OCI-LY7 (cell line): Measurements from ENCODE around the gene LACC1. TPM values are rescaled to one million over a fixed set of nuclear protein-coding genes. Genes with fewer than 3 reads are reported as not detected.

Experiments used
- BruUV-seq: library from RNA; stranded (reverse); fragments of 400-500 nt; replicated peaks from 2 replicates; lab custom pipeline; 2021; lab: Mats Ljungman, UMichigan
- CTCF ChIA-PET: fragments of 300-600 bp; sonication (Branson Sonifier 250); formaldehyde crosslinking; loops from one replicate; lab custom pipeline; 2022; ENCODE audit warnings: antibody characterized with exemption; ENCODE audit not compliant: unreplicated experiment; lab: Charles Lee
- POLR2A ChIA-PET: fragments of 300-600 bp; sonication (Branson Sonifier 250); formaldehyde crosslinking; loops from one replicate; lab custom pipeline; 2022; ENCODE audit warnings: antibody characterized with exemption; lab: Charles Lee
- DNase-seq: peaks from one replicate; pipeline ENCODE4 v3.0.0-alpha.2; 2015; ENCODE audit warnings: low spot score
- H2AFZ ChIP-seq: fragments of 200-600 bp; sonication (generic), shearing (Covaris generic); 2 replicates; pipeline ENCODE4 v1.6.1; 2014; ENCODE audit warnings: mild to moderate bottlenecking, antibody characterized with exemption, low read length, moderate library complexity
- H3K27ac ChIP-seq: fragments of 200-600 bp; sonication (generic); 2 replicates; pipeline ENCODE4 v1.5.1; 2014; ENCODE audit warnings: mixed run types, low read depth, mild to moderate bottlenecking, moderate library complexity, low read length, inconsistent platforms; ENCODE audit not compliant: poor library complexity, severe bottlenecking
- H3K36me3 ChIP-seq: fragments of 200-600 bp; sonication (generic); 2 replicates; pipeline ENCODE4 v1.6.1; 2014; ENCODE audit warnings: mild to moderate bottlenecking, antibody characterized with exemption, low read length, moderate library complexity, mixed read lengths; ENCODE audit not compliant: insufficient read depth
- H3K4me1 ChIP-seq: fragments of 200-600 bp; sonication (generic); 2 replicates; pipeline ENCODE4 v1.5.1; 2014; ENCODE audit warnings: mild to moderate bottlenecking, low read length; ENCODE audit not compliant: insufficient read depth, poor library complexity, severe bottlenecking
- H3K4me2 ChIP-seq: fragments of 200-600 bp; sonication (generic); 2 replicates; pipeline ENCODE4 v1.6.1; 2014; ENCODE audit warnings: mild to moderate bottlenecking, low read length
- H3K4me3 ChIP-seq: fragments of 200-600 bp; sonication (generic); 2 replicates; pipeline ENCODE4 v1.5.1; 2014; ENCODE audit warnings: mild to moderate bottlenecking, low read depth, low read length; ENCODE audit not compliant: poor library complexity, severe bottlenecking
- H3K79me2 ChIP-seq: fragments of 200-600 bp; sonication (generic); 2 replicates; pipeline ENCODE4 v1.6.1; 2016; ENCODE audit warnings: low read depth, mild to moderate bottlenecking, low read length, moderate library complexity, mixed read lengths; ENCODE audit not compliant: insufficient read depth
- H3K9me2 ChIP-seq: fragments of 200-600 bp; sonication (generic); 2 replicates; pipeline ENCODE4 v1.6.1; 2016; ENCODE audit warnings: mild to moderate bottlenecking, low read length, mixed read lengths; ENCODE audit not compliant: insufficient read depth
- H3K9me3 ChIP-seq: fragments of 200-600 bp; sonication (generic); 2 replicates; pipeline ENCODE4 v1.6.1; 2014; ENCODE audit warnings: mild to moderate bottlenecking, mixed run types, low read length, mixed read lengths
- H4K20me1 ChIP-seq: fragments of 200-600 bp; sonication (generic); 2 replicates; pipeline ENCODE4 v1.6.1; 2014; ENCODE audit warnings: mild to moderate bottlenecking, antibody characterized with exemption, low read length, moderate library complexity, mixed read lengths; ENCODE audit not compliant: insufficient read depth
- EZH2phosphoT487 ChIP-seq: fragments of 200-600 bp; sonication (generic); IDR thresholded peaks from 2 replicates; pipeline ENCODE4 v1.6.1; 2018; ENCODE audit warnings: low read depth, borderline replicate concordance, mild to moderate bottlenecking, mixed run types, antibody characterized with exemption, low read length, moderate library complexity, mixed read lengths
- intact Hi-C: fragments of 100-400 bp; cut with micrococcal nuclease; formaldehyde crosslinking; loops from one replicate; pipeline ENCODE4 v1.10.0; 2022; ENCODE audit not compliant: unreplicated experiment
- total RNA-seq, 2 experiments: library from RNA; depleted of rRNA in 1 of 2; stranded (reverse); fragments of >200 nt in 1 of 2; shearing (Covaris generic) in 1 of 2; gene quantifications; 2 replicates each; pipeline ENCODE4 v1.2.3, GENCODE V29; 2014 to 2022
- TF ChIP-seq, protein P1 (sequence below): fragments of 200-600 bp; sonication (generic); conservative IDR thresholded peaks from 2 replicates; pipeline ENCODE4 v1.5.1; 2014; ENCODE audit warnings: mild to moderate bottlenecking, antibody characterized with exemption, low read length, moderate library complexity, mixed read lengths

LACC1 gene
- total RNA-seq, 2 experiments from 2014 or later, result 3.5 to 11.3 TPM

DNA sequence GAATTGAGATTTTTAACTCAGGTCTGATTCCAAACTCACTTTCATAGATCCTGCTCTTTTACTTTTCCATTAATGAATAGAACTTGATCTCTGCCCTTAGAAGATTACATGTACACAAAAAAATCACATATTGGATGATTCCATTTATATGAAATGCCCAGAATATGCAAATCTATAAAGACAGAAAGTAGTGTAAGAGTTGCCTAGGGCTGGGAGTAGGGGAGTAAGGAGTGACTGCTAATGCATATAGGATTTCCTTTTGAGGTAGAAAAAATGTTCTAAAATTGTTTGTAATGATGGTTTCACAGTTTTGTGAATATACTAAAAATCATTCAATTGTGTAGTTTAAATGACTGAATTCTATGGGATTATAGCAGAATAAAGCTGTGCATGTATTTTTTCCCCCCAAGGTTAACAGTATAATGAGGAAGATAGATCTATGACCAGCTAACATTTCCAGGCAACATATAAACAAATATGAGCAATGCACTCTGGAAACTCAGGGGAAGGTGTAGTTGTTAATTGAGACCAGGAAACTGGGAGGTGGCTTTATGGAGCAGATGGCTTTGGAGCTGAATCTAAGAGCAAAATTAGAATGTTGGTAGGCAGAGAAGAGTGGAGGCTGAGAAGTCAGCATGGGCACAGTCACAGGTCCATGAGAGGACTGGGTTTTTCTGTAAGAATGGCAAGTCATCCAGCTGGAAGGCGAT, 41.4 kb downstream of the LACC1 start:
- POLR2A ChIA-PET, result interaction anchor here (0.9 kb wide), 1 partner anchor 959 kb away, joined by 5 read pairs; no protein-coding TSS in a partner anchor
- Histone ChIP-seq H2AFZ (no peak overlapping the region), H3K4me2 (no peak overlapping the region), H3K4me3 (no peak overlapping the region), H3K4me1 (peaks cover 4% of the 10 kb centered on the region), H3K36me3 (no peaks in the 10 kb centered on the region), H3K27ac (no peak overlapping the region), H4K20me1 (no peaks in the 10 kb centered on the region), H3K79me2 (no peaks in the 10 kb centered on the region), H3K9me2 (no peaks in the 10 kb centered on the region), H3K9me3 (no peaks in the 10 kb centered on the region)
- no TSS peak for BruUV-seq
- TF ChIP-seq, protein P1, sequence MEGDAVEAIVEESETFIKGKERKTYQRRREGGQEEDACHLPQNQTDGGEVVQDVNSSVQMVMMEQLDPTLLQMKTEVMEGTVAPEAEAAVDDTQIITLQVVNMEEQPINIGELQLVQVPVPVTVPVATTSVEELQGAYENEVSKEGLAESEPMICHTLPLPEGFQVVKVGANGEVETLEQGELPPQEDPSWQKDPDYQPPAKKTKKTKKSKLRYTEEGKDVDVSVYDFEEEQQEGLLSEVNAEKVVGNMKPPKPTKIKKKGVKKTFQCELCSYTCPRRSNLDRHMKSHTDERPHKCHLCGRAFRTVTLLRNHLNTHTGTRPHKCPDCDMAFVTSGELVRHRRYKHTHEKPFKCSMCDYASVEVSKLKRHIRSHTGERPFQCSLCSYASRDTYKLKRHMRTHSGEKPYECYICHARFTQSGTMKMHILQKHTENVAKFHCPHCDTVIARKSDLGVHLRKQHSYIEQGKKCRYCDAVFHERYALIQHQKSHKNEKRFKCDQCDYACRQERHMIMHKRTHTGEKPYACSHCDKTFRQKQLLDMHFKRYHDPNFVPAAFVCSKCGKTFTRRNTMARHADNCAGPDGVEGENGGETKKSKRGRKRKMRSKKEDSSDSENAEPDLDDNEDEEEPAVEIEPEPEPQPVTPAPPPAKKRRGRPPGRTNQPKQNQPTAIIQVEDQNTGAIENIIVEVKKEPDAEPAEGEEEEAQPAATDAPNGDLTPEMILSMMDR, result no peak
- TF ChIP-seq EZH2phosphoT487, result no peak
- intact Hi-C loops, result no loop called here
- DNase-seq, result no peak
- CTCF ChIA-PET, result no interaction called here

DNA sequence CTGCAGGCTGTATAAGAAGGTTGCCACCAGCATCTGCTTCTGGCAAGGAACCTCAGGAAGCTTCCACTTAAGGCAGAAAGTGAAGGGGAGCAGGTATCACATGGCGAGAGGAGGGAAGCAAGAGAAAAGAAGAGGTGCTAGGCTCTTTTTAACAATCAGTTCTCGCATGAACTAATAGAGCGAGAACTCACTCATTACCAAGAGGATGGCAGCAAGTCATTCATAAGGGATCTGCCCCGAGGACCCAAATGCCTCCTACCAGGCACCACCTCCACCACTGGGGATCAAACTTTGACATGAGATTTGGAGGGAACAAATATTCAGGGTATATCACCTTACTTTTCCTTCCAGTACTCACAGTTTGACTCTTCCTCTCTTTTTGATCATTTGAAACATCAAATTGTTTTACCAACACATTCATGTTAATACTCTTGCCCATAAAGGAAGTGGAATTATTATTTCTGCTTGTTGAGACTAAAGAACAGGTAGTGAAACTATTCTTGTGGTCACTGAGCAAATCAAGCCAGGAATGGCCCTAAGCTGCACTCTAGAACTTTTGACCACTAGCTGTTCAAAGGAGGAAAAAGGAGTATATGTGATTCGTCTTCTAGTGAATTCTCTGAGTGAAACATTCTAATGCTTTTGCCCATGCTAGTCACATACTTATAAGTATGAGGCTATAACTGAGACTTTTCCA, 45.0 kb downstream of the LACC1 start:
- Histone ChIP-seq H3K79me2 (no peaks in the 10 kb centered on the region), H3K36me3 (no peaks in the 10 kb centered on the region), H3K9me3 (no peaks in the 10 kb centered on the region), H4K20me1 (no peaks in the 10 kb centered on the region), H3K4me3 (no peak overlapping the region), H3K9me2 (no peaks in the 10 kb centered on the region), H3K4me1 (peaks cover 4% of the 10 kb centered on the region), H2AFZ (no peak overlapping the region), H3K4me2 (no peak overlapping the region), H3K27ac (no peak overlapping the region)
- TF ChIP-seq EZH2phosphoT487, result no peak
- TF ChIP-seq, protein P1, result no peak
- ChIA-PET POLR2A (interaction anchor here (0.7 kb wide), 1 partner anchor 301 kb away, joined by 3 read pairs; no protein-coding TSS in a partner anchor), CTCF (interaction anchor here (1.2 kb wide), 1 partner anchor 17 kb away, joined by 3 read pairs; no protein-coding TSS in a partner anchor)
- BruUV-seq, result no TSS peak
- intact Hi-C loops, result no loop called here
- peak; percentile 4 for DNase-seq

DNA sequence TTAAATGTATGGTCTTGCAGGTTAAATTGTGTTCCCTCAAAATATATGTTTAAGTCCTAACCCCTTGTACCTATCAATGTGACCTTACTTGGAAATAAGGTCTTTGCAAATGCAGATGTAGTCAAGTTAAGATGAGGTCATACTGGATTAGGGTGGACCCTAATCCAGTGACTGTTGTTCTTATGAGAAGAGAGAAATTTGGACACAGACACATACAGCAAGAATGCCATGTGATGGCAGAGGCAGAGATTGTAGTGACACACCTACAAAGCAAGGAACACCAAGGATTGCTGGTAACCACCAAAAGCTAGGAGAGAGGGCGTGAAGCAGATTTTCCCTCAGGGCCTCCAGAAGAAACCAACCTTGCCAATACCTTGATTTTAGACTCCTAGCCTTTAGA, 50.2 kb downstream of the LACC1 start:
- Histone ChIP-seq H3K79me2 (no peaks in the 10 kb centered on the region), H3K36me3 (no peaks in the 10 kb centered on the region), H4K20me1 (no peaks in the 10 kb centered on the region), H3K4me1 (peaks cover under 1% of the 10 kb centered on the region), H3K9me3 (no peaks in the 10 kb centered on the region), H2AFZ (no peak overlapping the region), H3K9me2 (no peaks in the 10 kb centered on the region), H3K4me3 (no peak overlapping the region), H3K4me2 (no peak overlapping the region), H3K27ac (no peak overlapping the region)
- TF ChIP-seq EZH2phosphoT487, result no peak
- TF ChIP-seq, protein P1, result no peak
- ChIA-PET POLR2A (interaction anchor here (0.8 kb wide), 1 partner anchor 11 kb away, joined by 3 read pairs; no protein-coding TSS in a partner anchor), CTCF (no interaction called here)
- no TSS peak for BruUV-seq
- DNase-seq, result no peak
- intact Hi-C loops, result no loop called here
